ENCODE results near the gene FOXL3.
"Not testable (repeated sequence)": the region's sequence is repeated elsewhere in the genome, so short reads cannot be mapped to it uniquely, and the experiment has no call there.

FOXL3 gene

GRCh38 chr7:326809-327232 lies 36.9 kb downstream of the FOXL3 start:
- DNase-seq: no peak

GRCh38 chr7:327233-327931 lies 37.4 kb downstream of the FOXL3 start:
- DNase-seq: no peak

- no peak for DNase-seq
Measured at GRCh38 chr7:327991-328702, 38.2 kb downstream of the FOXL3 start.

- no peak for DNase-seq
Measured at GRCh38 chr7:329691-330281, 39.8 kb downstream of the FOXL3 start.

GRCh38 chr7:330511-331230 lies 40.7 kb downstream of the FOXL3 start:
- DNase-seq: no peak

- DNase-seq: no peak
Measured at GRCh38 chr7:332020-332517, 42.1 kb downstream of the FOXL3 start.

- peak; percentile 73 for DNase-seq
Measured at GRCh38 chr7:332646-333392, 42.8 kb downstream of the FOXL3 start.

- no peak for DNase-seq
Measured at GRCh38 chr7:333393-333764, 43.4 kb downstream of the FOXL3 start.

- DNase-seq: no peak
Measured at GRCh38 chr7:334618-335357, 44.8 kb downstream of the FOXL3 start.

- DNase-seq: no peak
Measured at GRCh38 chr7:335358-336148, 45.6 kb downstream of the FOXL3 start.

GRCh38 chr7:336149-336533 lies 46.2 kb downstream of the FOXL3 start:
- DNase-seq: not testable (repeated sequence)

GRCh38 chr7:336810-337566 lies 47.0 kb downstream of the FOXL3 start:
- DNase-seq: no peak

GRCh38 chr7:337567-337951 lies 47.6 kb downstream of the FOXL3 start:
- DNase-seq: no peak

GRCh38 chr7:338295-339061 lies 48.5 kb downstream of the FOXL3 start:
- DNase-seq: no peak

GRCh38 chr7:339062-339342 lies 49.0 kb downstream of the FOXL3 start:
- DNase-seq: no peak

- DNase-seq: no peak
Measured at GRCh38 chr7:339696-340095, 49.7 kb downstream of the FOXL3 start.

- no peak for DNase-seq
Measured at GRCh38 chr7:340200-340937, 50.4 kb downstream of the FOXL3 start.

Data from CD4-positive, alpha-beta T cell treated with Interferon gamma for 1 hour (primary cell).